Measurements from ENCODE around the gene DYNC1LI2.
"Not testable (repeated sequence)": the region's sequence is repeated elsewhere in the genome, so short reads cannot be mapped to it uniquely, and the experiment has no call there.

DYNC1LI2 gene

GRCh38 chr16:66751303-66751991, at the start of gene DYNC1LI2:
Gene DYNC1LI2 (minus strand): TSS chr16:66751609. CDS start chr16:66751591, 18 bp downstream.
- DNase-seq (peak; percentile 87), ATAC-seq (peak; percentile 90)
- H3K27me3 Mint-ChIP-seq: peaks cover 7% of the 10 kb centered on the region
- H3K27ac Mint-ChIP-seq: peak within 1 kb of the TSS; percentile 86
- peak within 1 kb of the TSS; percentile 97 for H3K4me3 Mint-ChIP-seq
- peaks cover 19% of the 10 kb centered on the region for H3K36me3 Mint-ChIP-seq (ENCODE audit: low read depth)
- H3K9me3 Mint-ChIP-seq: no peaks in the 10 kb centered on the region
- H3K4me1 Mint-ChIP-seq: peaks cover 42% of the 10 kb centered on the region

- Mint-ChIP-seq H3K4me3 (no peak overlapping the region), H3K36me3 (ENCODE audit: low read depth) (peaks cover 28% of the 10 kb centered on the region), H3K4me1 (no peaks in the 10 kb centered on the region), H3K27me3 (no peaks in the 10 kb centered on the region), H3K9me3 (no peaks in the 10 kb centered on the region), H3K27ac (no peak overlapping the region)
- no peak for DNase-seq
- ATAC-seq: no peak
Measured at GRCh38 chr16:66800856-66801255, 49.4 kb upstream of the DYNC1LI2 start.

- Mint-ChIP-seq H3K9me3 (no peaks in the 10 kb centered on the region), H3K4me3 (no peak overlapping the region), H3K4me1 (no peaks in the 10 kb centered on the region), H3K36me3 (ENCODE audit: low read depth) (peaks cover 6% of the 10 kb centered on the region), H3K27me3 (no peaks in the 10 kb centered on the region), H3K27ac (no peak overlapping the region)
- no peak for DNase-seq
- ATAC-seq: no peak
Measured at GRCh38 chr16:66798161-66798560, 46.8 kb upstream of the DYNC1LI2 start.

- not testable (repeated sequence) for H3K27ac Mint-ChIP-seq; H3K4me3 Mint-ChIP-seq; H3K27me3 Mint-ChIP-seq; H3K4me1 Mint-ChIP-seq; ATAC-seq; DNase-seq; H3K36me3 Mint-ChIP-seq (ENCODE audit: low read depth); H3K9me3 Mint-ChIP-seq
Measured at GRCh38 chr16:66793984-66794383, 42.6 kb upstream of the DYNC1LI2 start.

GRCh38 chr16:66790130-66790733, 38.8 kb upstream of the DYNC1LI2 start:
- H3K9me3 Mint-ChIP-seq: no peaks in the 10 kb centered on the region
- ATAC-seq: no peak
- H3K27ac Mint-ChIP-seq: no peak overlapping the region
- DNase-seq: no peak
- H3K4me3 Mint-ChIP-seq: no peak overlapping the region
- no peaks in the 10 kb centered on the region for H3K36me3 Mint-ChIP-seq (ENCODE audit: low read depth)
- peaks cover 3% of the 10 kb centered on the region for H3K27me3 Mint-ChIP-seq
- no peaks in the 10 kb centered on the region for H3K4me1 Mint-ChIP-seq

GRCh38 chr16:66787427-66787826, 36.0 kb upstream of the DYNC1LI2 start:
- H3K4me1 Mint-ChIP-seq: no peaks in the 10 kb centered on the region
- H3K27ac Mint-ChIP-seq: no peak overlapping the region
- H3K36me3 Mint-ChIP-seq (ENCODE audit: low read depth): no peaks in the 10 kb centered on the region
- ATAC-seq: no peak
- DNase-seq: no peak
- H3K9me3 Mint-ChIP-seq: no peaks in the 10 kb centered on the region
- H3K27me3 Mint-ChIP-seq: peaks cover 3% of the 10 kb centered on the region
- no peak overlapping the region for H3K4me3 Mint-ChIP-seq

- DNase-seq (no peak), ATAC-seq (no peak)
- no peaks in the 10 kb centered on the region for H3K9me3 Mint-ChIP-seq
- peaks cover 3% of the 10 kb centered on the region for H3K27me3 Mint-ChIP-seq
- no peak overlapping the region for H3K4me3 Mint-ChIP-seq
- H3K4me1 Mint-ChIP-seq: no peaks in the 10 kb centered on the region
- H3K27ac Mint-ChIP-seq: no peak overlapping the region
- H3K36me3 Mint-ChIP-seq (ENCODE audit: low read depth): no peaks in the 10 kb centered on the region
Measured at GRCh38 chr16:66786551-66786950, 35.1 kb upstream of the DYNC1LI2 start.

GRCh38 chr16:66776457-66776856, 25.0 kb upstream of the DYNC1LI2 start:
- H3K4me3 Mint-ChIP-seq: no peak overlapping the region
- no peak for ATAC-seq
- H3K36me3 Mint-ChIP-seq (ENCODE audit: low read depth): no peaks in the 10 kb centered on the region
- no peak for DNase-seq
- H3K9me3 Mint-ChIP-seq: no peaks in the 10 kb centered on the region
- no peaks in the 10 kb centered on the region for H3K27me3 Mint-ChIP-seq
- H3K4me1 Mint-ChIP-seq: no peaks in the 10 kb centered on the region
- H3K27ac Mint-ChIP-seq: no peak overlapping the region

- Mint-ChIP-seq H3K36me3 (ENCODE audit: low read depth) (no peaks in the 10 kb centered on the region), H3K4me3 (no peak overlapping the region), H3K27ac (no peak overlapping the region), H3K27me3 (no peaks in the 10 kb centered on the region), H3K9me3 (no peaks in the 10 kb centered on the region), H3K4me1 (no peaks in the 10 kb centered on the region)
- ATAC-seq: no peak
- DNase-seq: no peak
Measured at GRCh38 chr16:66774981-66775380, 23.6 kb upstream of the DYNC1LI2 start.

GRCh38 chr16:66758086-66758485, 6.7 kb upstream of the DYNC1LI2 start:
- no peaks in the 10 kb centered on the region for H3K4me1 Mint-ChIP-seq
- H3K9me3 Mint-ChIP-seq: no peaks in the 10 kb centered on the region
- H3K27ac Mint-ChIP-seq: no peak overlapping the region
- ATAC-seq: no peak
- peaks cover 3% of the 10 kb centered on the region for H3K27me3 Mint-ChIP-seq
- no peaks in the 10 kb centered on the region for H3K36me3 Mint-ChIP-seq (ENCODE audit: low read depth)
- no peak for DNase-seq
- H3K4me3 Mint-ChIP-seq: no peak overlapping the region

- H3K9me3 Mint-ChIP-seq: no peaks in the 10 kb centered on the region
- no peaks in the 10 kb centered on the region for H3K36me3 Mint-ChIP-seq (ENCODE audit: low read depth)
- no peak overlapping the region for H3K27ac Mint-ChIP-seq
- ATAC-seq (no peak), DNase-seq (no peak)
- H3K27me3 Mint-ChIP-seq: peaks cover 9% of the 10 kb centered on the region
- peaks cover 19% of the 10 kb centered on the region for H3K4me1 Mint-ChIP-seq
- H3K4me3 Mint-ChIP-seq: no peak overlapping the region
Measured at GRCh38 chr16:66754819-66755218, 3.4 kb upstream of the DYNC1LI2 start.

- peaks cover 3% of the 10 kb centered on the region for H3K36me3 Mint-ChIP-seq (ENCODE audit: low read depth)
- H3K27me3 Mint-ChIP-seq: peaks cover 8% of the 10 kb centered on the region
- no peak overlapping the region for H3K27ac Mint-ChIP-seq
- no peaks in the 10 kb centered on the region for H3K9me3 Mint-ChIP-seq
- no peak for ATAC-seq
- DNase-seq: no peak
- H3K4me3 Mint-ChIP-seq: no peak overlapping the region
- peaks cover 25% of the 10 kb centered on the region for H3K4me1 Mint-ChIP-seq
Measured at GRCh38 chr16:66754211-66754610, 2.8 kb upstream of the DYNC1LI2 start.

GRCh38 chr16:66752958-66753357, 1.5 kb upstream of the DYNC1LI2 start:
- Mint-ChIP-seq H3K27me3 (peaks cover 7% of the 10 kb centered on the region), H3K36me3 (ENCODE audit: low read depth) (peaks cover 13% of the 10 kb centered on the region), H3K9me3 (no peaks in the 10 kb centered on the region), H3K4me3 (no peak overlapping the region), H3K27ac (no peak overlapping the region), H3K4me1 (peaks cover 33% of the 10 kb centered on the region)
- DNase-seq (no peak), ATAC-seq (no peak)

- H3K27ac Mint-ChIP-seq: no peak overlapping the region
- peaks cover 33% of the 10 kb centered on the region for H3K4me1 Mint-ChIP-seq
- peaks cover 16% of the 10 kb centered on the region for H3K36me3 Mint-ChIP-seq (ENCODE audit: low read depth)
- no peaks in the 10 kb centered on the region for H3K9me3 Mint-ChIP-seq
- no peak for ATAC-seq
- peak overlapping the region; percentile 97 for H3K4me3 Mint-ChIP-seq
- H3K27me3 Mint-ChIP-seq: peaks cover 7% of the 10 kb centered on the region
- no peak for DNase-seq
Measured at GRCh38 chr16:66752379-66752778, 970 bp upstream of the DYNC1LI2 start.

- ATAC-seq (no peak), DNase-seq (no peak)
- peaks cover 37% of the 10 kb centered on the region for H3K4me1 Mint-ChIP-seq
- peaks cover 7% of the 10 kb centered on the region for H3K27me3 Mint-ChIP-seq
- peaks cover 16% of the 10 kb centered on the region for H3K36me3 Mint-ChIP-seq (ENCODE audit: low read depth)
- H3K27ac Mint-ChIP-seq: peak overlapping the region; percentile 68
- H3K9me3 Mint-ChIP-seq: no peaks in the 10 kb centered on the region
- peak overlapping the region; percentile 97 for H3K4me3 Mint-ChIP-seq
Measured at GRCh38 chr16:66751992-66752322, 548 bp upstream of the DYNC1LI2 start.

GRCh38 chr16:66751053-66751302, 431 bp downstream of the DYNC1LI2 start:
- Mint-ChIP-seq H3K9me3 (no peaks in the 10 kb centered on the region), H3K4me3 (peak overlapping the region; percentile 97), H3K36me3 (ENCODE audit: low read depth) (peaks cover 23% of the 10 kb centered on the region), H3K27ac (peak overlapping the region; percentile 86), H3K27me3 (peaks cover 7% of the 10 kb centered on the region), H3K4me1 (peaks cover 45% of the 10 kb centered on the region)
- peak; percentile 16 for DNase-seq
- no peak for ATAC-seq
